MM.1S (cell line): ENCODE measurements around the gene COPS2.

Experiments
- DNase-seq: peaks from one replicate; pipeline ENCODE4 v3.0.0-alpha.2; 2015
- H2AFZ ChIP-seq: fragments of 300-600 bp; sonication (generic); 2 replicates; pipeline ENCODE4 v1.6.0; 2016; ENCODE audit warnings: antibody characterized with exemption, low read length
- H3F3A ChIP-seq: fragments of 300-600 bp; sonication (generic); 2 replicates; pipeline ENCODE4 v1.6.1; 2016; ENCODE audit warnings: mild to moderate bottlenecking, antibody characterized with exemption, low read length, moderate library complexity, mixed read lengths; ENCODE audit not compliant: insufficient read depth
- H3K27ac ChIP-seq: fragments of 300-600 bp; sonication (generic); 2 replicates; pipeline ENCODE4 v1.5.1; 2016; ENCODE audit warnings: mild to moderate bottlenecking, low read length
- H3K27me3 ChIP-seq: fragments of 300-600 bp; sonication (generic); replicated peaks from 2 replicates; pipeline ENCODE4 v1.6.0; 2016; ENCODE audit warnings: low read length; ENCODE audit not compliant: insufficient read depth
- H3K36me3 ChIP-seq: fragments of 300-600 bp; sonication (generic); replicated peaks from 2 replicates; pipeline ENCODE4 v1.6.1; 2016; ENCODE audit warnings: mild to moderate bottlenecking, low read length, mixed read lengths; ENCODE audit not compliant: insufficient read depth
- H3K4me1 ChIP-seq: fragments of 300-600 bp; sonication (generic); 2 replicates; pipeline ENCODE4 v1.6.1; 2016; ENCODE audit warnings: low read length, mixed read lengths
- H3K4me2 ChIP-seq: fragments of 300-600 bp; sonication (generic); 2 replicates; pipeline ENCODE4 v1.6.0; 2016; ENCODE audit warnings: low read depth, low read length
- H3K4me3 ChIP-seq: fragments of 300-600 bp; sonication (generic); 2 replicates; pipeline ENCODE4 v1.5.1; 2016; ENCODE audit warnings: low read length, mixed read lengths
- H3K79me2 ChIP-seq: fragments of 300-600 bp; sonication (generic); 2 replicates; pipeline ENCODE4 v1.6.1; 2016; ENCODE audit warnings: mixed run types, low read length, mixed read lengths
- H3K9ac ChIP-seq: fragments of 300-600 bp; sonication (generic); 2 replicates; pipeline ENCODE4 v1.6.1; 2016; ENCODE audit warnings: low read length, mixed read lengths
- H3K9me2 ChIP-seq: fragments of 300-600 bp; sonication (generic); replicated peaks from 2 replicates; pipeline ENCODE4 v1.6.1; 2016; ENCODE audit warnings: mild to moderate bottlenecking, low read length, mixed read lengths; ENCODE audit not compliant: insufficient read depth
- H3K9me3 ChIP-seq: fragments of 300-600 bp; sonication (generic); replicated peaks from 2 replicates; pipeline ENCODE4 v1.6.1; 2016; ENCODE audit warnings: mild to moderate bottlenecking, low read length, mixed read lengths; ENCODE audit not compliant: insufficient read depth
- H4K20me1 ChIP-seq: fragments of 300-600 bp; sonication (generic); 2 replicates; pipeline ENCODE4 v1.6.1; 2016; ENCODE audit warnings: mild to moderate bottlenecking, low read length, moderate library complexity, mixed read lengths; ENCODE audit not compliant: insufficient read depth
- CTCF ChIP-seq: fragments of 300-600 bp; sonication (generic); IDR thresholded peaks from 2 replicates; pipeline ENCODE4 v1.5.1; 2016; ENCODE audit warnings: antibody characterized with exemption, low read length, mixed read lengths
- EZH2 ChIP-seq: fragments of 300-600 bp; sonication (generic); optimal IDR thresholded peaks from 2 replicates; pipeline ENCODE3; 2017; ENCODE audit warnings: low read depth, mild to moderate bottlenecking, antibody characterized with exemption, low read length, mixed read lengths
- EZH2phosphoT487 ChIP-seq: fragments of 300-600 bp; sonication (generic); IDR thresholded peaks from 2 replicates; pipeline ENCODE4 v1.6.1; 2018; ENCODE audit warnings: antibody characterized with exemption, low read length

The COPS2 gene

GRCh38 chr15:49122541-49123062, 32.8 kb downstream of the COPS2 start:
- no peaks in the 10 kb centered on the region for H3K9me3 ChIP-seq
- no peaks in the 10 kb centered on the region; the same call in 1 of the 2 replicates for H3F3A ChIP-seq
- H3K9me2 ChIP-seq = no peaks in the 10 kb centered on the region
- H3K4me1 ChIP-seq = no peaks in the 10 kb centered on the region
- H3K4me3 ChIP-seq = no peak overlapping the region
- no peaks in the 10 kb centered on the region for H3K79me2 ChIP-seq
- TF ChIP-seq EZH2phosphoT487 (no peak), CTCF (no peak), EZH2 (no peak)
- no peak overlapping the region for H3K27ac ChIP-seq
- peaks cover 5% of the 10 kb centered on the region; the same call in 1 of the 2 replicates for H3K36me3 ChIP-seq
- no peak overlapping the region for H3K4me2 ChIP-seq
- no peak overlapping the region for H3K9ac ChIP-seq
- no peak overlapping the region for H2AFZ ChIP-seq
- no peaks in the 10 kb centered on the region for H4K20me1 ChIP-seq
- no peaks in the 10 kb centered on the region for H3K27me3 ChIP-seq
- no peak for DNase-seq

- no peak overlapping the region for H3K9ac ChIP-seq
- no peaks in the 10 kb centered on the region for H3K27me3 ChIP-seq
- no peak overlapping the region for H2AFZ ChIP-seq
- H3K9me2 ChIP-seq = no peaks in the 10 kb centered on the region
- H3K79me2 ChIP-seq = no peaks in the 10 kb centered on the region
- TF ChIP-seq EZH2 (no peak), EZH2phosphoT487 (no peak), CTCF (no peak)
- H3K36me3 ChIP-seq = no peaks in the 10 kb centered on the region; the same call in 1 of the 2 replicates
- no peaks in the 10 kb centered on the region; the same call in 1 of the 2 replicates for H3F3A ChIP-seq
- no peak for DNase-seq
- H3K4me2 ChIP-seq = no peak overlapping the region
- H3K4me1 ChIP-seq = no peaks in the 10 kb centered on the region
- H4K20me1 ChIP-seq = no peaks in the 10 kb centered on the region
- no peaks in the 10 kb centered on the region for H3K9me3 ChIP-seq
- H3K4me3 ChIP-seq = no peak overlapping the region
- H3K27ac ChIP-seq = no peak overlapping the region
Observed at GRCh38 chr15:49121901-49122300, 33.5 kb downstream of the COPS2 start.

DNA sequence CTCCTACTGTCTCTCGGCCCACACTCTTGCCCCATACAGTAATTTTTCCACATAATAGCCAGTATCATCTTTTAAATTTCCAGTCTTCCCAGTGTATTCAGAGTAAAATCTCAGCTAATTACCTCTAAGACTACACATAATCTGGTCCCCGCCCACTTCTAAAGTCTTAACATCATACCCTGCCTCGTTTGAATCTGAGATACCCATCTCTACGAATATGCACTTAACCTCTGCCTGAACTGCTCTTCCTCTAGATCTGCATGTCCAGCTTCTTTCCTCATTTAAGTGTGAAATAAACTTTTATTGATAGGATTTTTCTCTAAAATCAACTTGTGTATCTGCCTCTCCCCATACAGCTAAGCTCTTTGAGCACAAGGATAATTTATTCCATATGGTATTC, 34.6 kb downstream of the COPS2 start:
- Histone ChIP-seq H3K27ac (no peak overlapping the region), H3K4me3 (no peak overlapping the region), H3K9ac (no peak overlapping the region), H3K9me2 (no peaks in the 10 kb centered on the region), H3K27me3 (no peaks in the 10 kb centered on the region), H3F3A (no peaks in the 10 kb centered on the region; the same call in 1 of the 2 replicates), H3K4me2 (no peak overlapping the region), H3K36me3 (no peaks in the 10 kb centered on the region; the same call in 1 of the 2 replicates), H2AFZ (no peak overlapping the region), H3K9me3 (no peaks in the 10 kb centered on the region), H4K20me1 (no peaks in the 10 kb centered on the region), H3K4me1 (no peaks in the 10 kb centered on the region), H3K79me2 (no peaks in the 10 kb centered on the region)
- DNase-seq = no peak
- no peak for TF ChIP-seq CTCF
- TF ChIP-seq EZH2 = no peak
- TF ChIP-seq EZH2phosphoT487 = no peak
